GM21447 (cell line): ENCODE results near the gene MYBPH.

Experiments
- ATAC-seq: cut with Tn5 transposase; IDR thresholded peaks from one replicate; pipeline ENCODE4 v1.9.1; 2021; ENCODE audit not compliant: unreplicated experiment

MYBPH gene, protein sequence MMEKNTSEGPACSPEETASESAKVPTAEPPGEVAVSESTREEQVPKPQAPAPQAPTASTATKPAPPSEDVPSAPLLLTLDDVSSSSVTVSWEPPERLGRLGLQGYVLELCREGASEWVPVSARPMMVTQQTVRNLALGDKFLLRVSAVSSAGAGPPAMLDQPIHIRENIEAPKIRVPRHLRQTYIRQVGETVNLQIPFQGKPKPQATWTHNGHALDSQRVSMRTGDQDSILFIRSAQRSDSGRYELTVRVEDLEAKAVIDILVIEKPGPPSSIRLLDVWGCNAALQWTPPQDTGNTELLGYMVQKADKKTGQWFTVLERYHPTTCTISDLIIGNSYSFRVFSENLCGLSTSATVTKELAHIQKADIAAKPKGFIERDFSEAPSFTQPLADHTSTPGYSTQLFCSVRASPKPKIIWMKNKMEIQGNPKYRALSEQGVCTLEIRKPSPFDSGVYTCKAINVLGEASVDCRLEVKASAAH

DNA sequence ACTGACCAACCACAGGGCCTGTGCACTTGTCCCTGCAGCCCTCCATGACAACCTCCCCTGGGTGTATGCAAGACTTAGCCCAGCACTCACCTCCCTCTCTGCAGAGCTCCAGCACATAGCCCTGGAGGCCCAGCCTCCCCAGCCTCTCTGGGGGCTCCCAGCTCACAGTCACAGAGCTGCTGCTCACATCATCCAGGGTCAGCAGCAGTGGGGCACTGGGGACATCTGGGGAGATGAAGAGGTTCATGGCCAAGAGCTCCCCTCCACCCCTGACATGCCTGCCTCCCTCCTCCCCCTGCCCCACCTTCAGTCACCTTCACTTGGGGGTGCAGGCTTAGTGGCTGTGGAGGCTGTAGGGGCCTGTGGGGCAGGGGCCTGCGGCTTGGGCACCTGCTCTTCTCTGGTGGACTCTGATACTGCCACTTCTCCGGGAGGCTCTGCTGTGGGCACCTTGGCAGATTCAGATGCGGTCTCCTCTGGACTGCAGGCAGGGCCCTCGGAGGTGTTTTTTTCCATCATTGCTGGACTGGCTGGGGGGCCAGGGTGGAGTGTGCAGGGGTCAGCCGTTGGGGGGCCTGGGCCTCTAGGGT lies at the start of gene MYBPH:
Gene MYBPH (minus strand): TSS at position 590 of the 590 bp plus-strand sequence. CDS start 71 bp downstream, at position 519.
- no peak for ATAC-seq

DNA sequence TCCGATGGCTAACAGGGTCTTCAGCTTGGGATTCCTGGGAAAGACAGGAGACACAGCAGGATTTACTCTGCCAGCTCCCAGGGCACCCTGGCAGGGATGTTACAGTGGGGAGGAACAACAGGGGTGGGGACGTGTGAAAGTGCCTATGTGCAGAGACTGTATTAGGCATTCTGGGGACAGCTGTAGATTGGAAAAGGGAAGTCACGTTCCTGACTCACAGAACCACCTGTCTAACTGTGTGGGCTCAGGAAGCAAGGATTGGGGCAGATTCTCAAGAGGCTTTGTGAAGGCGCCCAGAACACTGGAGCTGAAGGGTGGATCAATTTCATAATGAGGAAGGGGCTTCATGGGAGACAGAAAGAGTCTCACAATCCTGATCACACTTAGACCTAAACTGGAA lies 49.4 kb upstream of the MYBPH start:
- ATAC-seq: no peak

DNA sequence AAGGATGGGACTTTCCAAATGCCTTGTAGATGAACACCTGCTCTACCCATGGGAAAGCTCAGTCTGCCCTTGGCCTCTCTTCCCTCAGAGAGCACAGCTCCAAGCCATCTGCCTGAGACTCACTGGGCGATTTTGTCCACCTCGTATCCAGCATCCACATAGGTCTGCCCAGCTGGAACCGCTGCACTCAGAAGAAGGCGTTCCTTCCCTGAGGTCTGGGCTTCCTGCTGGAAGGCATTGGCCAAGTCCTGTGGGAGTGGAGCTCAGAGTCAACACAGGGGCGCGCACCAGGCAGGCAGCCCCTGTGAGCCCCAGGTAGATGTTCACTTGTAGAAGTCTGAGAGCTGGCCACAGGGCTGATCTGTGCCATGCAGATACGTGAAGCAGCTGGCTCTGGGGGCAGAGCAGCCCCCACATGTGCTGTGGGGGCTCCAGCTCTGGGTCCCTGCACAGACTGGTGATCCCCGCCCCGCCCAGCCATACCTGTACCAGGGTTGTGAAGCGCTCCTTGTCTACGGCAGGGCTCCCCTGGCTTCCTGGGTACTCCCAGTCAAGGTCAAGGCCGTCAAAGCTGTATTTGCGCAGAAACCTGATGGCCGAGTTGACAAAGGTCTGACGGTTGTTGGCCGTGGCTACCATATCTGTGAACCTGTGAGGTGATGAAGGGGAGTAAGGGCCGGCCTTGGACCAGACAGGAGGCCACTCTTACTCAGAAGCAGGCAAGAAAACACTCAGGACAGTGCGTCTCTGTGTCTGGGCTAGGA lies 47.6 kb upstream of the MYBPH start:
- ATAC-seq: no peak

DNA sequence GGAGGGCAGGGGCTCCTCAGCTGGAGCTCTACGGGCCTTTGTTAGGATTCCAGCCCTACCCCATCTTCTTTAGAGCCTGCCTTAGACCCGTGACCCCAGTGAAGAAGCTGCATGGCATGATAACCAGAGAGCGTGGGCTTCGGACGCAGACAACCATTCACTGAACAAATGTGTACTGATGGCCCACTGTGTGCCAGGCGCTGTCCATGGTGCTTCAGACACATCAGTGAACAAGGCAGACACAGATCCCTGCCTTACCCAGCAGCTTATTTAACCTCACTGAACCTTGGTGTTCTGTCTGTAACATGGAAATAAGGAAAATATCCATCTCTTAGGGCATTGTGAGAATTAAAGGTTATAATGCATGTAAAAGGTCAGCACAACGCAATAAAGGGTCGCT lies 44.3 kb upstream of the MYBPH start:
- ATAC-seq: no peak

DNA sequence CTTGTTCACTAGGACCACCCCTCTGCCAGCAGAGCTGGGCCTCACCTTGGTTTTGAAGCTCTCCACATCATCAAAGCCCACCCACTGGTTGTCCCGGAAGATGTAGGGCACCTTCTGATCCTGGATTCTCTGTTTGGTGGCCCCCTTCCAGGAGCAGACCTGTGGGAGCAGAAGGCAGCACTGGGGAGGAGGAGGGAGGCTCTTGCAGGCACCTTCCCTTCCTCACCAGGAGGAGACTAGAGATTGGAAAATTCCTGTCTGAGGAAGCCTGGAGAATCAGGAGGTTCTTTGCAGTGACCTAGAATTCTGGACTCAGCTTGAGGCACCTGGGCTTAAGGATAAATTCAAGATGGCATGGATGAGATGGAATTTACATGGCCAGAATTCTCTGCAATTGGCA lies 43.5 kb upstream of the MYBPH start:
- ATAC-seq: no peak

DNA sequence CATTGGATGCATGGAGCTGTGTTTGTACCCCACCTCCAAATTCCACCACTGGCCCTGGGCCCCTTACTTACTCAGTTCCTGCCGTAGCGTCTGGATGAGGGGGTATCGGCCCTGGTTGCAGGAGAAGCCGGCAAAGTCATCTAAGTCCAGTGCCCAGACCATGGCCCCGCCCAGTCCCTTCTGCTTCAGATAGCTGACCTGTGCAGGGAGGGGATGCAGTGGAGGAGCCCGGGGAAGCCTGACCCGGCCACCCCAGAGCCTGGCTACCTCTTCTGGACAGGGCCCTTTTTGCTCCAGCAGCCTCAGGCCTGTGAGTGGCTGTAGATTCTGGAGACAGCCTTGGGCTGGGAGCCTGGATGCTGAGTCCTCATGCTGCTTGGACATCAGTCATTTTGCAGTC lies 42.0 kb upstream of the MYBPH start:
- ATAC-seq: no peak

DNA sequence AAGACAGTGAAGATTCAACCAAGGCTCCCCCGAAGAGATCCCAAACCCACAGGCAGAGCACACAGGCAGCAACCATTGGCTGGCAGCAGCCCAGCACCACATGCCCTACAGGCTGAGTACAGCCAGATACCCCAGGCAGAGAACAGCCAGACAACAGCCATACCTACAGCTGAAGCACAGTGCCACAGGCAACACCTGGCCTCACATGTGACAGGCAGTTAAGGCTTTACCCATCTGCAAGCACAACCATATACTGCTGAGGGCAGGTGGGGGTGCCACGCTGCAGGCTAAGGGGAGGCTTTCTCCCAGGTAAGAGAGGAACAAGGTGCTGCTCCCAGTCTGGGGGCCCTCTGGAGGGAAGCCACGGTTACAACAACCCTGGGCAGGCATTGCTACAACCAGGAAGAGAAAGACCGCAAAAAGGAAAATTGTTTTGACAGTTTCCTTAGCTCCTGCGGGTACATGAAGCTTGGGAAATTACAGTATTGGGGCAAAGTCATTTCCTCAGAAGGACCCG lies 41.6 kb upstream of the MYBPH start:
- ATAC-seq: no peak

DNA sequence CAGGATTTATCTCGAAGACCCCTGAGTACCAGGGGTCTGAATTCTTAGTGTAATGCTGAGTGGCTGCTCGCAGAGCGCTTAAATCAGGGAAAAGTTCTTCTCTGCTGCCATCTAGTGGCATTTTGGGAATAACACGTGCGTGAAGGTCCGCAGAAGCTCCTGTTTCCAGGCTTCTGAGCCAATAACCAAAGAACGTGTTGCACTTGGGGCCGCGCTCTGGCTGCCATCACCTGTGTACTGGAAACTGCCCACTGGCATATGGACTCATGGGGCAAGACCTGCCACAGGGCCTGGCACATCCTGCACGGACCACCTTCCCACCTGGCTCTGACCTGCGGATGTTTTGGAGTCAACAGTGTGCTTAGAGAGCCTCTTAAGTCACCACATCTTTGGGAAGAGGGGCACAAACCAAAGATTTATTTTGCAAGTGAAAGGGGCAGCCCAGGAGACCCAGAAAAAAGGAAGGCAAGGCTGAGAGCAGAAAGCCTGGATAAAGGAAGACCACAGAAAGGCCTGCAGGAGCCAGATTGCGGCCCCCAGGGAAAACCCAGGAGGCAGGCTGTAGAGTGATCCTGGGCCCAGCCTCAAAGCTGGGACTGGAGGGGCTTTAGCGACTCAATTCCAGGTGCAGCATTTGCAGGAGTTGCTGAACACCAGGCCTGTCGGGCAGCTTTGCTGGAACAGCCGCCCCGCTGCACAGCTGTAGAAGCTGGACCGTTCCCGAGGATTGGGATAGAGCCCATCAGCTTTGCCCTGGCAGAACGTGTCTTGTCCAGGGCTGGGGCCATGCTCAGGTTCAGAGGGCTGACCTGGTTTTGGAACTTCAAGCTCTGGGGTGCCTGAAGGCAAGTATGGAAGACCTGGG lies 40.9 kb upstream of the MYBPH start:
- no peak for ATAC-seq

DNA sequence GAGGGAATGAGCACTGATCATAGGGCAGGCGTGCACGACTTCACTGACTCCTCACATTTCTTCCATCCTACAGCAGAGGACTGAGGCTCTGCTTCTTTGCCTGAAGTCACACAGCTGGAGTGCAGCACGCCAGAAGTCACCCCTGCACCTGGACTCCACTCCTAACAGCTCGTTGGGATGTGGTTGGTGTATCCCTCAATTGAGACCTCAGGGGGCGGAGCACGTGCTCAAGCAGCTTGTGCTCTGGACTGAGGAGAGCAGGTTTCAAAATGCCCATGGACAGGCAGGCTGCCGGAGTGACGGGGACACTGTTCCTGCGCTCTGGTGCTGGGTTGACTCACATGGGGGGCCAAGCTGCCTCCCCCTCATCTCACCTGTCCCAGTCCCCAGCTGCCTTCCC lies 39.9 kb upstream of the MYBPH start:
- no peak for ATAC-seq

DNA sequence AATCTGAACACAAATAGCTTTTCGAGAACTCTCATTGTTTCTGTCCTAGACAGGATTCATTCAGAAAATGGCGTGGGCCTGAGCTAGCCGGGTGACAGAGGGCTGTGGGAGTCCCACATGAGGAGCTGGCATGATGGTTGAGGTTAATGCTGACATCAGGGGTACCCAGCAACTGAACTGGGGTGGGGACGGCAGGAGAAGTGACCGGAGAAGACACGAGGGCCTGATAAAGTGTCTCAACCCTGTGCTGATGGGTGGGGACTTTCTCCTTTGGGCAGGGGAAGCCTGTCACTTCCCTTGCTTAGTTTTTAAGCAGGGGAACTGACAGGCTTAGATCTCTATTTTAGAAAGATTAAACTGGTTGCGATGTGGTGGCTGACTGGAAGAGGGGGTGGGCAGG lies 39.2 kb upstream of the MYBPH start:
- no peak for ATAC-seq

DNA sequence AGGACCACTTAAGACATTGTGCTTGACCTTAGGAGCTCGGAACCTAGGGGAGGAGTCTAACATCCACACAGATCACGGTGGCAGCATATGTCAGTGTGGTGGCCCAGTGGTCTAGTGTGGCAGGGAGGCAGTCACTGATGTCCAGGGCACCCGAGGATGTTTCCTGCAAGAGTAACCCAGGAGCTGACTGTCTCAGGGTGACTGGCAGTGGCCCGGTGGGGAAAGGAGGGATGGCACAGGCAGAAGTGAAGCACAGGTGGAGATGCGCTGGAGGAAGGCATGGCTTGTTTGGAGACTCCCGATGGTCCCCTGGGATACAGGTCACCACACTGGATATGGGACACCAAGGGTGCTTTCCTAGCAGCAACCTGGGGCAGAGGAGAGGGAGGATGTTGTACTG lies 37.5 kb upstream of the MYBPH start:
- no peak for ATAC-seq

DNA sequence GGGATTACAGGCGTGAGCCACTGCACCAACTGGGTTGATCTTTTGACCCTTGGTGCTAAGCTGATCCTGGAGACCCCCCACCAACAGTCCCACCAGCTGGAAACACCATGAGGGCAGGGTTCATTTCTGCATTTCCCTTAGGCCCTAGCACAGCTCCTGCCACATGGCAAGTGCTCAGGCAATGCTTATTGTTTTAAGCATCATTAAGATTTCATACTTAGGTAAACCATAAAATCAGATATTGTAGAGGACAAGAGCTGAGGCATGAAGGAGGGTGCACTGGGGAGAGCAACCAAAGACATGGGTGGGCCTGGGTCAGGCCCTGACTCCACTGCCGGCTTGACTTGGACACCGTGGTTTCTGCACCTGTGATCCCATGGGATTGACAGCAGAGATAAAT lies 36.2 kb upstream of the MYBPH start:
- ATAC-seq: no peak

DNA sequence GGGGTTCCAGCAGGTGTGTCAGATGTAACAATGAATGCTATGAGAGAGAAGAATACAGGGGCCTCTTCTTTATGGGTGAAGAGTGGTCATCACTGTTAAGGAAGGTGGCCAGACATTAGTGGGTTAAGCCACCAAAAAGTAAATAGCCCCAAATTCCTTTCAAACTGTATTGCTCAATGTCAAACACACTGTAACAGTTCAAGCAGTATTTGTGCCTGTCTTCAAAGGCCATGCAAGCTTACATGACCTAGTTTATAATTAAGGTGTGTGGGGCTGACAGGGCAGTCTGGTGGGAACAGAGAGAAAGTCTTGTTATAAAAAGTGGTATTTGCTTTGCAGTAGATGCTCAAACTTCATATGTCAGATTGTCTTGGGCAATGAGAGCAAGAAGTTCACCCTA lies 35.4 kb upstream of the MYBPH start:
- no peak for ATAC-seq

DNA sequence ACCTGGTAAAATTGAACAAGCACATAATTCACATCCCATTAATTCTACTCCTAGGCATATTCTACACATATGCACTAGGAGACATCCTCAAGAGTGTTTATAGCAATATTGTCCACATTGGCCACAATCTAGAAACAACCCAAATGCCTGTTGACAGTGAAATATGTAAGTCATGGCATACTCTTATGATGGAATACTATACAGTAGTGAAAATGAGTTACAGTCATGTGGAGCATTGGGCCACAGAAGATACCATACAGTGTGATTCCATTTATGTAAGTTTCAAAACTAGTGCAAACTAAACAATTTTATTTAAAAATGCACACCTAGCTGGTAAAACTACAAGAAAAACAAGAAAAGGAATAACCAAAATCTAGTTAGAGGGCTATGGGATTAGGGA lies 34.7 kb upstream of the MYBPH start:
- ATAC-seq: no peak

DNA sequence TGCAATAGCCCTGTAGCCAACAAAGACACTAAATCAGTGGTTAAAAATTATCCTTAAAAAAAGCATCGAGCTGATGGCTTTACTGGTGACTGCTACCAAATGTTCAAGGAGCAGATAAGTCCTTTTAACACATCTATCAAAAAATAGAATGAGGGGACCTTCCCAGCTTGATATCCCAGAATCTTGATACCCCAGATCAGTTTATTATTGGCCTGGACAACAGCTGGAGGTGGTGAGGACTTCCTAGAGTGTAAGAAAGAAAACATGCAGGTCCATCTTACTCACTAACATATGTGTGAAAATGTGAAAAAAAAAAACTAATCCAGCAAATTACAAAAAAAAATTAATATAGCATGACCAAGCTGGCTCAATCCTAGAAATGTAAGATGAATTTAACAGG lies 32.6 kb upstream of the MYBPH start:
- ATAC-seq: no peak

DNA sequence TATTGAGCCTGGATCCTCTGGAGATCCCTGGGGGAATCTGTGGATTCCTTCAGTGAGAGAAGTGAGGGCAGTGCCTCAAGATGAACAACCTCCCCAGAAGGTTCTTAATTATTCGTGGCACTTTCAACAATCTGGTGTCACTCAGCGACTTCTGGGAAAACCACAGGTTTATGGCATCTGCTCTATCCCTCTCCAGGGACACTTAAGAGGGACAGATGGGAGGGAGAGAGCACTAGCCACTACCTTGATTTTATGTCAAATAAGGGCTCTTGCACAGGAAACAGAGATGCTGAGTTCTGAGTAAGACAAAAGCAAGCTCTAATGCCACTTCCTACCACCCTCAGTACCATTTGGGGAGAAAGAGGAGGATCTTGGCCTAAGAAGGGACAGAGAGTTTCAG lies 32.1 kb upstream of the MYBPH start:
- no peak for ATAC-seq

DNA sequence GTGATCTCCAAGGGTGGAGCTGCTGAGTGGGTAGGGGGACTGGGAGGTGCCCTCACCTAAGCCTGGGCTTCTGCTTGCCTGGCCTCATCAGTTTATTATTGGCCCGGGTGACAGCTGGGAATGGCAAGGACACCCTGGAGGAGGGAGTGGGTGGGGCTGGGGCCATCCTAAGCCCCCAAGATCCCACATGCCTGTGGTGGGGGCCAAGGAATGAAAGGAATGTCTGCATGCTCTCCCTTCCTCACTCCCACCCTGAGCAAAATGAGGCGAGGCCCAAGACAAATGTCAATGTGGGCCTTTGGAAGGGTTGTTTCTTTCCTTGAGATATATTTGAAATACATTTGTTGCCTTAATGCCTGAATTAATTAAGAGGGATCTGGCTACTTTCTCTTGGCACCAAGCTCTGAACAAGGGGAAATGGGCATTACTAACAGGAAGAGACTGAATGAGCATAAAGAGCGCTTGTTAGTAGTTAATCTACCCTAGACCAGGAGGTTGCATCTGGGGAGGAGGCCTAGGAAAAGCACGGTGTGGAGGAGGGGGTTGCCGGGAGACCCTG lies 30.6 kb upstream of the MYBPH start:
- no peak for ATAC-seq

DNA sequence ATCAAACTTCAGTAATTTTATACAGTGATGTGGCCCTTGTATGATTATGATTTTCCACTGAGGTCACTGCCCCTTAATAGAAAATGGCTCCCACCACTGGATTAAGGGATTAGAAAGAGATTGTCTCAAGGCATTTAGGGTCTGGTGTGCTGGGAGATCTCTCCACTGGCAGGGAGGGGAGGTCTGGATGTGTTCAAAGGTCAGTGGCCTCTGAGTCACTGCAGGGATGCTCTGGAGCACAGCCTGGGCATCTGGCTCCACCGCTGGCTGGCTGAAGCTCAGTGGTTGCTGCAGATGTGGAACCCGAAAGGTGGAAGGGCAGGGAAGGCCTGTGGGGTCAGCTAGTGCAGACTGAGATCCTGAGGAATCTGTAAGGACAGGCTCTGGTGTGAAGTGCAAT lies 29.1 kb upstream of the MYBPH start:
- ATAC-seq: no peak

DNA sequence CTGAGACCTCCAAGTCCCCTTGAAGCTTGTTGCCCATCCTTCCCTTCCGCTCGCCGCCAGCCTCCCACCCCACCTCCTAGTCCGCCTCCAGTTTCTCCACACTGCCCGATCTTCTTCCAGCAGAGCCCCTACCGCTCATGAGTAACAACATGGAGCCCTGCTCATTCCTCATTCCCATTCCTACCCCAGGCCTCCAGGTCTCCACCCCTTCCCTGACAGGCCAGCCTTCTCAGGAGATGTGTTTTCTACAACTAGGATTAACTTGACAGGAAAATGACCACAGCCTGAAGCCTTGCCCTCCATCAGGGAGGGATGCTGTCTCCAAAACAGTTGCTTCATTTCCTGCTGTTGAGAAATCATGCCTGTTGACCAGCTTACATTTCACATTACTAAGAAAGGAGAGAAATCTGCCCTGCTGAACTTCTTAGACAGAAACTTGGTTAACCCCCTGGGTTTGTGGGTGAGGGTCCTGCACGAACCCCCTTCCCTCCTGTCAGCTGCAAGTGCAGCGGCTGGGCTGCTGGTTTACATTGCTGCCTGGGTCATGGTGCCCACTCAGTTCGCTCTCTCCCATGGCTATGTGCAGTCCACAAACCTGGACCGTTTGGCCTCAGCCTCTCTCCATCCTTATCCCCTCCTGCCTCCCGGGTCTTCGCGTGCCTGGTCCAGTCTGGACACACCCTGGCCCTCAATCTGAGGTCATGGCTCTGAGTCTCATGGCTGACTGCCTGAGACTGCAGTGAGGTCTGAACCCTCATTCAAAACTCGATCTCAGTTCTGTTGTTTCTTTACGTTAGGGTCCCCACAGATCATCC lies 27.0 kb upstream of the MYBPH start:
- ATAC-seq: no peak
